8988T (cell line): ENCODE measurements around the gene RNMT.
"Not testable (repeated sequence)": the region's sequence is repeated elsewhere in the genome, so short reads cannot be mapped to it uniquely, and the experiment has no call there.

Experiments
- DNase-seq: peaks from one replicate; pipeline ENCODE4 v3.0.0; 2011

Gene RNMT

GRCh38 chr18:13745696-13746095 is 19.2 kb downstream of the RNMT start:
- no peak for DNase-seq

DNA sequence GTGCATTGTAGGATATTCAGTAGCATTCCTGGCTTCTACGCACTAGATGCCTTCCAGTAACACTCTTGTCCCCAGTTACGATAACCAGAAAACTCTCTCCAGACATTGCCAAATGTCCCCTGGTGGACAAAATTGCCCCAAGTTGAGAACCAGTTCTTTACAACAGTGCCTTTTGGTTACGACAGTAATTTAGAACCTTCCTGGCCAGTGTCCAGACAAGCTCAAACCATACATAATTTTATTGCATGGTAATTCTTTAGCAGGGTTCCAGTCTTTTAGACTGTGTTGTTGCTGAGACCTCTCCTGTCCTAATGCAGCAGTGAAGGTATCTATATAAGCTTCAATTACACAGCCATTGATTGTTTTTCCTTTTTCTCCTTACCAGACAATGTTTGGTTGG is 20.2 kb downstream of the RNMT start:
- no peak for DNase-seq

GRCh38 chr18:13751599-13751998 is 25.1 kb downstream of the RNMT start:
- DNase-seq = not testable (repeated sequence)

DNA sequence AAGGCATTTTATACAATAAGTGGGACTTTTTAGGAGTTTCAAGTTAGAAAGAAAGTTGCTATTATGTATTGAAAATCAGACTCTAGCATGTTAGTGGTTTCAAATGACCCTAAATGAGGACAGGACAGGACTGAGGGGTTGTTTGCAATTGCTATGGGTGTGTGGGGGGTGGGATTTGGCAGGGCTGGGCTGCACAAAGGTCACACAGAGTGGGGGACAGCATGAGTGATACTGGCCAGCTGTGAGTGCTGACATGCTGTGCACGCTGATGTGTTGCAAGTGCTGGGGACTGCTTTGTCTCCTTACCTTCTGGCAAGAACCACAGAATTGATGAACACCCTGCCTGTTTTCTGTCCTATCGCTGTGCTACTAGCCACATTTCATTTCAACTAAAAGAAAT is 29.8 kb downstream of the RNMT start:
- DNase-seq = no peak

DNA sequence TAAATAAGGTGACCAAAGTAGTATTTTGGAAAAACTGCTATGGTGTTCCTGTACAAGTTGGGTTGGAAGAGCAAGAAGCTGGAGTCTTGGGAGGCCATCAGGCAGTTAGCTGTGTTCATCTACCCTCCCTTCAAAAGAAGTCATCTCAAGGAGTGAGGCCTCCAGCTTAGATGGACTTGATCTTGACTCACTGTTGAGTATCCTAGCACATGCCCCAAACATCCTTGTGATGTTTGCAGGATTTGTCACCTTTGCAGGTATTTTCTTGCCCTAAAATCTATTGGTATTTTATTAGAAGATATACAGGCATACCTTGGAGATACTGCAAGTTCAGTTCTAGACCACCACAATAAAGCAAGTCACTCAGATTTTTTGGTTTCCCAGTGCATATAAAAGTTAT is 30.2 kb downstream of the RNMT start:
- DNase-seq = no peak

DNA sequence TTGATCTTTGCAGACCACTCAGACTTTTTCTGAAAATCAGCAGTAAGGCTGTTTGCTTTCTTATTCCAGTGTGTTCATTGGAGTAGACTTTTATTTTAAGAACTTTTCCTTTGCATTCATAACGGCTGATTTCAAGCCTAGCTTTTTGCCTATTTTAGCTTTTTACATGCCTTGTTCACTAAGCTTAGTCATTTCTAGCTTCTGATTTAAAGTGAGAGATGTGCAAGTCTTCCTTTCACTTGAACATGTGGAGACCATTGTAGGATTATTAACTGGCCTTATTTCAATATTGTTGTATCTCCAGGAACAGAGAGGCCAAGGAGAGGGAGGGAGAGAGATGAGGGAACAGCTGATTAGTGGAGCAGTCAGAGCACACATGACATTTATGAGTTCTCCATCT is 32.1 kb downstream of the RNMT start:
- DNase-seq = no peak

DNA sequence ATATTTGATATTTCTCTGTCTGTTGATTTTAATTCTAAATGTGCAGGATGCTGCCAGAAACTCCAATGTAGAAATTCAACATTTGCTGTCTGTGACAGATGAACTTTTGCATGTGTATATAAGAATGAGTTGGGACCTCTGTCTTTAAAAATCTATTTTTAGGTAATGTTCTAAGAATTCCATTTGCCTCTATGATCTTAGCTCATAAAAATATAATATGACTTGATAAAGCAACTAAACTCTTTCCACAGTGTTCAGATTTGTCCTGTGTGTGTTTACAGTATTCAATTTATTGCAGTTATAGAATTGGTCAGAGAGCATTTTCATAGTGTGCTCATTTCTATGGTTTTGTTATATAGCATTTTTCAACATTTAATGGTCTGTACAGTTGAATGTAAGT is 33.6 kb downstream of the RNMT start:
- no peak for DNase-seq

DNA sequence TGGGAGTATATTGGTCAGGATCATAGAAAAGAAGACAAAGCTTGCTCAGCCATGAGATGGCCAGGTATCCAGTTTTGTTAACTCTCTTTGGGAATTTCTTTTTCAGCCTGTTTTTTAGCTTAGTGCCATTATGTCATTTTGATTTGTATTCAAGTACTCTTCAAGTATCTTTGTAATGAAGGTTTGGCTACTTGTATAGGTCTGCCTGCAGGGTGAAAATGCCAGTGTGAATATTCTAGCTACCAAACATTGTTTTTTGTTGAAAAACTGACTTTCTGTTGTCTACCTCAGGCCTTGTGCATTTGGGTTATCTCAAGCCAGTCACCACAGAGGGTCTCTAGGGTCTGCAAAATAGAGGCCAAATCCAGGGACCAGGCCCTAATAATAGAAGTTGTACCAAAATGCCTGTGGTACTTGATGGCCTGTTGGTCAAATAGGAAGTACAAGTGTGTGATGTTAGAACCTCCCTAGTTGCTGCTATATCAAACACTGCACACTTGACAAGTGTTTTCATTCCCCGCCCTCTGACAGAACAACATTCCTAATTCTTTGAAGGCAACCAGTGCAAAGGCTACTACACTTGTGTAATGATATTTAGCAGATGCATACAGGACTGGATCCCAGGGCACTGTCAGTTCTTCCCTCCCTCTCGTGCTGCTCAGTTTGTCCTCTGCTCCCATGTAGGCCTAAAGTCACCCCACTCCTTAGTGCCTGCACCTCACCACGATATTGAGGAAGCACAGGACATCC is 36.4 kb downstream of the RNMT start:
- DNase-seq = no peak

DNA sequence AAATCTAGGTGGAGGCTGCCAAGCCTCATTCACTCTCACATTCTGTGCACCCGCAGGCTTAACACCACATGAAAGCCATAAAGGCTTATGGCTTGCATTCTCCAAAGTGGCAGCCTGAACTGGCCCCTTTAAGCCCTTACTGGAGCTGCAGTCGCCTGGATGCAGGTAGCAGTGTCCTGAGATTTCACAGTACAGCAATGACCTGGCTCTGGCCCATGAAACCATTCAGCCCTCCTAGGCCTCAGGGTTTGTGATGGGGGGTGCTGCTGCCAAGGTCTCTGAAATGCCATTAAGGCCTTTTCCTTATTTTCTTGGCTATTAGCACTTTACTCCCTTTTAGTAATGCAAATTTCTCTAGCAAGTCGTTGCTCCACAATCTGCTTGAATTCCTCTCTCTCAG is 48.6 kb downstream of the RNMT start:
- no peak for DNase-seq

- DNase-seq = no peak
These were observed 64.7 kb downstream of the RNMT start for GRCh38 chr18:13791181-13791580.

DNA sequence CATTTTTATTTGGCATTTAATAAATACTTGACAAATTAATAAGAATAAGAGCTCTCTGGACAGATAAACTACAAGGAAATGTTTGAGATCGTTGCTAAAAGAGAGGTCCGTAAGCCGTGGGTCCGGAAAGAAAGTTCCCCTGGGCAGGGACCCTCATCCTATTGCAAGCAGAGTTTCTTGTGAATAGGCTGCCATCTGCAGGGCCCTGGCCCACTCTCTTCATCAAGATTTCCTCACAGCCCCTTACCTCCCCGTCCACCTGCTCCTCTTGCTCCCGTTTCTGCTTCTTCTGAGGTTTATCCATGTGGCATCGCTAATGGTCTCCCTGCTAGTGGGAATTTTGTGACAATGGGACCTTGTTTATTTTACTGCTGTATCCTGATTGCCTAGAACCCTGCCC is 67.3 kb downstream of the RNMT start:
- DNase-seq = no peak

DNA sequence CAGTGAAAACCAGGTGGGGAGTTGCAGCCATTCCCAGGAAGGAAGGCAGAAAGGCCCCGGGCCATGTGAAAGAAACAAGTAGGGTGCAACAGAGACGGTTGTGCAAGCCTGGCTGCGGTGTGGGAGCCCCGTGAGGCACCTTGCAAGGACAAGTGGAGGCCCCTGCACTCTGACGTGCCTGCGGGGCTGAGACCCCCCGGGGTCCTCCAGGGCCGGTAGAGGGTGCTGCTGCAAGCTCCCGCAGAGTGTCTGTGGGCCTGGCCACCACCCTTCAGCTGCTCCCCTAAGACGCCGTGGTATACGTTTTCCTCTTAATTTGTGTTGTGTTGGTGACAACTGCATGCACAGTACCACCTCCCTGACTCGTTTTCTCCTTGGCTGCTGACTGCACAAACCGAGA is 70.0 kb downstream of the RNMT start:
- DNase-seq = no peak

DNA sequence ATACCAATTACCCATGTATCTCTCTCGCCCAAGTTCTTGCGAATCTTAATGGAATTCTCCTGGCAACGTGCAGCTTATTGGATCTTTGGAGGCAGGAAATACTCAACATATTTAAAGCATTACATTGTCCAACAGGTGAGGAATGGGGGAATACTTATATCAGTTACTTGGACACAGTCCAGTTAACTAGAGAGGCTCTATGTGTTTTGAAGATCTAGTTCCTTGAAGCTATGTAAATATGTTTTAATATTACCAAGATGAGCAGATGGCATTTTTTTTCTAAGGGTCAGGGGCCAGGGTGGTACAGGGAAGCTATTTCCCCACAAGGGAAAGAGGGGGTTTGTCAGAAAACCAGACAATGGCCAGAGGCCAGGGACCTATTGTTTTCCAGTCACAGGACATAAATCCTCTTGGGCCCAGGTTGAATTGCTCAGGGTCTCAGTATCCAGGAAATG is 70.7 kb downstream of the RNMT start:
- DNase-seq = no peak

GRCh38 chr18:13799396-13799795 is 72.9 kb downstream of the RNMT start:
- no peak for DNase-seq

DNA sequence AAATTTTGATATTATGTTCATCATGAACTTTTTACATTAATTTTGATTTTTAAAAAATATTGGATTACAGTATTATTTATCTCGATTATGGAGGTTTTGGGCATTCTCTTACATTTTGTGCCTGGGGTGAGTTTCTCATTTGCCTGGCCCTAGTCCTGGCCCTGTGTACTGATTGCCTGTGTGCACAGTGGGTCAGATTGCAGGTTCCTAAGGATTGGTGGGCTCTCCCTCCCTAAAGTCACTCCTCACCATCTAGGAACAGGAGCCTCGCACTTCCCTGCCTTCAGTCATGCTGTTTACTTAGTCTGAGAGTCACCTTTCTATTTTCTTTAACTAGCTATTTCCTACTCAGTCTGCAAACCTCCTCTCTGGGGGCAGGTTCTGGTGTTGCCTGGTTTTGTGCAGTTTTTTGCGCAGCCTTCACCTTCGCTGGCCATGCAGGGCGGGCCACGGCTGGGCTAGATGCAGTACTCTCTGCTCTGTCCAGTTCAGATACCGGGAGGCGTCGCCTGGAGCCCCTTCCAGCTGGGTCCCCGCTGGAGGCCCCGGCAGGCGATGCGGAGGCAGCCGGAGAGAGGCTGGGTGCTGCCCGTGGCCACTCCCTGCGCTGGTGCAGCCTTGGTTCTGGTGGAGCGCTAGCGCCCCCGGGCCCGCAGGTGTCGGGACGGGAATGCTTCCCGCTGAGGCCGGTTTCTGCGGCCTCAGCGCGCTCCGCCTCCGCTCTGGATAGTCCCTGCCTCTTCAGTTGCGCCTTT is 74.2 kb downstream of the RNMT start:
- DNase-seq = peak; percentile 86

DNA sequence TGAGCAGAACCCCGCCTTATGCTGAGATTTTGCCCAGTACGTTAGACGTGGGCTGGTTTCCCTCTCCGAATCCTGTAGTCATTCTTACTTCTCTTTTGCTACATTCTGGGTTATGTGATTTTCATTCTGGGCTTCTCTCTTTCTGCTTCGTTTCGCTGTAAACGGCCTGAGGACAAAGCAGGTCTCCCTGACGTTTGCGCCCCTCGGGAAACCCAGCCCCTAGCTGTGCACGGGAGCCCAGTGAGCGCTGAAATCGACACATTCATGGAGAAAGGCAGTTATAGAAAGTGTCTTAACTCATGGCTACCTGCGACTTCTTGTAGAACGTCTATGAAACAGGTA is 74.8 kb downstream of the RNMT start:
- no peak for DNase-seq

DNA sequence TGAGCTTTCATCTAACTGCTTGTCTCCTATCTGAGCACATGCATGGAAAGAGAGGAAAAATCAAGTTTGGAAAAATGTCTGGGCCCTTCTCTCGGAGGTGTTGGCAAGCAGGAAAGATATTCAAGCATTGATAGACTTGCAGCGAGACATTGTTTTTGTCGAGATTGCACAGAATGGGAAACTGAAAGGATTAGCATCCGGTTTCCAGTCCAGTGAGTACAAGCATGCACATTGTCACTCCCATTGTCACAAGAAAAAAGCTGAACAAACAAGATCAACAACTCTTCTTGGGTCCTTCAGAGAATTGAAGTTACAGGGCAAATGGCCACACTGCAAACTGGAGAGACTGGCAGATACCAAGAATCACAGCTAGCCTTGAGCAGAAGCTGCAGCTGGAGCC is 77.8 kb downstream of the RNMT start:
- DNase-seq = no peak

- no peak for DNase-seq
These were observed 82.0 kb downstream of the RNMT start for GRCh38 chr18:13808294-13809042.

DNA sequence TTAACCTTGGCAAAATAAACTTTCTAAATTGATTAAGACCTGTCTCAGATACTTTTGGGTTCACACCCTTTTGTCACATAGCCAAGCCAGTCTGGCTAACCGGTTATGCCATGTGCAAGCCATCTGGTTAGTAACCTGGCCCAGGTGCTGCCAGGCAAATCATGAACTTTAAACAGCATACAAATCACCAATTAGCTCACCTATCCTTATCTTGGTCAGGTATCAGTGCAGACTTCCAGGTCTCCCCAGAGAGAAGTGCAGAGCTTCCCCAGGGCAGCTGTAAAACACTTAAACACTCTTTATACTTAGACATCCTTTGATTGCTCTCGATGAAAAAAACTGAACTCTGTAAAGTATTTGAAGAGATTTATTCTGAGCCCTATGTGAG is 82.6 kb downstream of the RNMT start:
- DNase-seq = no peak

GRCh38 chr18:13809531-13810255 is 83.2 kb downstream of the RNMT start:
- no peak for DNase-seq

DNA sequence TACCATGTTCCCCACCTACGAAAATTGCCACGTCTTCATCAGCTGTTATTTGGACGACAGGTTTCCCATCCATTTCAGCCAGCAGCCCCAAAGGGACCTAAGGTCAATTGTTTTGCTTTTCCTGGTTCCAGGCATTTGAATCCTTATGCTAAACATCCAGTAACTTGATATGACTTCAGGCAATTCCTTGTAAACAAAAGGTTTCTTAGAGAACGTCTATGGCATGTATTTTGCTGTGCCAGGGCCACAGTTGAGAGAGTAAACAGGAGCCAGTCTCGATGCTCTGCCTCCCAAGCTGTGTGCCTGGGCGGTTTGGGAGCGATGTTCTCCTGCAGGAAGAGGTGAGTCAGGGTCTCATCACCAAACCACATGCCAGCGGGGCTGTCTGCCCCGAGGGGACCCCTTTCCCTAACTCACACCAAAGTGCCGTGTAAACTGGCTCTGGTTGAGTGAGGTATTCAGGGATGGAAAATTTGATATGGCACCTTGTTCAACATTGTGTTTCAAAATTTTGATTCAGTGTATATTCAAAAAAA is 84.5 kb downstream of the RNMT start:
- DNase-seq = no peak

DNA sequence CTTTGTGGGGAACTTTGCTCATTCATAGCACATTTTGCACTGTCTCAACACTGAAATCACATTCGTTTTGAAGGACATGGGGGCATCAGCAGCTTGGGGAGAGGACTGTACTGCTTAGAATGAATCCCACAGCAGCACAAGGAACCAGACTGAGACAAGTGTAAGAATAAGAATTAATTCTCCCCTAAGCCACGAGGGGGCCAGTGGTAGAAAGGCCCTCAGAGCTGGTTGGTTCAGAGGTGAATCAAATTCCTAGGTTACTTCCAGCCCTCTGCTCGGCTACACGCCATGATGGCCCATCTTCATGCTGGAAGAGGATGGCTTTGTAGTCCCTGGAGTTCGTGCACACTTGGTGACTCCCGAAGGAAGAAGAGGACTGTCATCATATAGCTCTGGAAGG is 85.5 kb downstream of the RNMT start:
- no peak for DNase-seq

DNA sequence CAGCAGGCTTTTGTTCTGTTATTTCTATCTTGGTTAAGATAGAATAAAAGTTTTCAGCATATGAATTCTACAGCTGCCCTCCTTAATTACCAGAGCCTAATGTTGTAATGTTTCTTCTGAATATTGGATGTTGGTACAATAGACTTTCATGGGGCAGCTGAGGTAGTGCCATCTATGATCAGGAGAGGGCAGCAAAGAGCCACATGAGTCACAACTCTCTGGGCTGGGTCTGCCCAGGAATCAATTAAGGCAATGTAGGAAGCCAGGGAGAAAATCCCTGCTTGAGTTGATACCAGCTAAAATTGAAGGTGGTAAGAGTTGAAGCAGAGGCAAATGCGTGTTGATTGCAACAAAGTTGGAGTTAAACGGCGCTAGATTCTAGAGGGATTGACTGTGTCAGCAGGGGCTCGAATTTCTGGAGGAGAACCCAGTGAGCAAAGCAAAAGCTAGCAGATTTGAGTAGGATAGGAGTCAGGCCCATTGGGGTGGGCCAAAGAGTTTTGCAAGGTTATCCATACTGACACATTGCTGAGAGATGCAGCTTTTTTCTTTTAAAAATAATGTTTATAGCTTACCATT is 86.9 kb downstream of the RNMT start:
- no peak for DNase-seq
